Melanocyte of skin (primary cell): ENCODE results near the gene CPN1. TPM values are rescaled to one million over a fixed set of nuclear protein-coding genes. Genes with fewer than 3 reads are reported as not detected.

Source experiments
- total RNA-seq, 2 donors: library from RNA; depleted of rRNA; stranded (reverse); fragments of >200 nt; gene quantifications; 2 replicates each; pipeline ENCODE4 v1.2.3, GENCODE V29; 2012

Gene CPN1
- total RNA-seq, result 1 to 10 TPM in 1 of 2 donors, not detected in 1; 5.3 TPM

GRCh38 chr10:100081075-100082001 is at the start of gene CPN1:
TSS of gene CPN1 (minus strand) at chr10:100081869. CDS start at chr10:100081625, 244 bp downstream.

GRCh38 chr10:100009793-100010676 is 71.6 kb downstream of the CPN1 start, which contains the start of gene DNMBP:
TSS of gene DNMBP (minus strand) at chr10:100009947. CDS start at chr10:99972124, 37,823 bp downstream.

Other genes with a start within 250 kb of the CPN1 start
- 10 to 100 TPM in 1 of 2 donors, 1 to 10 TPM in 1; 8.6 to 10.3 TPM for gene DNMBP, start 71.9 kb downstream of the CPN1 start, total RNA-seq
- gene ERLIN1, start 104.2 kb upstream of the CPN1 start, total RNA-seq, result 10 to 100 TPM; 16.9 to 29.0 TPM
- 10 to 100 TPM; 28.9 to 38.0 TPM for gene CHUK, start 147.7 kb upstream of the CPN1 start, total RNA-seq
- 10 to 100 TPM; 26.2 to 49.3 TPM for gene CWF19L1, start 185.8 kb upstream of the CPN1 start, total RNA-seq
- gene BLOC1S2, start 204.8 kb upstream of the CPN1 start, total RNA-seq, result 10 to 100 TPM; 57.5 to 70.9 TPM
- gene PKD2L1, start 248.4 kb upstream of the CPN1 start, total RNA-seq, result not detected